Activated T-helper 1 cell treated with anti-CD3 and anti-CD28 coated beads, Interleukin-12 subunit alpha, Interleukin-12 subunit beta, Interleukin-2, Interleukin-4 antibody, amounts not matched to agents 30 ng/mL and 10 ng/mL and 1 ng/mL, durations not matched to agents 14 hours and 24 hours and 36 hours (primary cell): Measurements from ENCODE around the gene SEZ6L2. TPM values are rescaled to one million over a fixed set of nuclear protein-coding genes. Genes with fewer than 3 reads are reported as not detected.

ENCODE experiments used
- DNase-seq: peaks from one replicate; pipeline ENCODE4 v3.0.0; 2021; ENCODE audit warnings: low spot score
- H3K27ac Mint-ChIP-seq: one replicate; pipeline ENCODE4 v1.8.0; 2021; ENCODE audit warnings: mild to moderate bottlenecking, mixed read lengths
- H3K27me3 Mint-ChIP-seq: one replicate; pipeline ENCODE4 v1.8.0; 2022; ENCODE audit warnings: mild to moderate bottlenecking, moderate library complexity, mixed read lengths; ENCODE audit not compliant: insufficient read depth
- H3K36me3 Mint-ChIP-seq: one replicate; pipeline ENCODE4 v1.8.0; 2021; ENCODE audit warnings: low read depth, mixed read lengths
- H3K4me1 Mint-ChIP-seq: one replicate; pipeline ENCODE4 v1.8.0; 2021; ENCODE audit warnings: low read depth, mixed read lengths
- H3K4me3 Mint-ChIP-seq: one replicate; pipeline ENCODE4 v1.8.0; 2021; ENCODE audit warnings: mild to moderate bottlenecking, moderate library complexity, mixed read lengths
- H3K9me3 Mint-ChIP-seq: one replicate; pipeline ENCODE4 v1.8.0; 2021; ENCODE audit warnings: mixed read lengths
- intact Hi-C: fragments of 100-400 bp; cut with micrococcal nuclease; formaldehyde crosslinking; loops from one replicate; pipeline ENCODE4 v1.15.1; 2024
- total RNA-seq: library from RNA; stranded (reverse); gene quantifications from 2 replicates; pipeline ENCODE4 v1.2.3, GENCODE V29; 2022

SEZ6L2 gene
- total RNA-seq, 1 donor from 2014 or later = 0.16 TPM

DNA sequence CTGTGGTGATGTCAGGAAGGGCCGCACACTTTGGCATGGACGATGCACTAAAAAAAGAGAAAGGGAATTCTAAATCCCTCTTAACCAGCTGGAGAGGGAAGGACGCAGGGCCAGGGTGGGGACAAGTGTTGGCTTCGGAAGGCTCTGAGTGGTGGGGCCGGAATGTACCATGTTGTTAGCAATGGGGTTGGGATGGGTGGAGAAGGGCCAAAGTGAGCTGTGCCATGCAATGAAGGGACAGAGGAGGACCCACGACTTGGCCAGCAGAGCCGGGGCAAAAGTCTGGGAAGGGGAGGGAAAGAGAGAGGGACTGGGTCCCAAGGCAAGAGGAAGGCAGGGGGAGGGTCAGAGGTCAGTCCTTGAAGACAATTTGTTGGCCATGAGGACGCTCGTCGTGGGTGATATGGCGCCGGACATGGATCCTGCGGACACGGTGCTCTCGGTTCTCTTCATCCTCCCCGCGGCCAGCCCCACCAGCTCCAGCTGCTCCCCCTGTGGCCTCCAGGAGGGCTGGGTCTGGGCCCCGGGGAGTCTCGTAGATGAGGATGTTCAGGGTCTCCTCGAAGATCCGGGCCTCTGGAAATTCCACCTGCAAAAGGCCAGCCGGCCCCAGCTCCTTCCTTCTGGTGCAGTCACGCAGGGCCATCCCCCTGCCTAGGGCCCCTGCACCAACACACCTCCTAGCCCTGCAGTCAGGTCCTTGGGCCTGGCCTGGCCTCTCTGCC lies 7.3 kb upstream of the SEZ6L2 start:
- Mint-ChIP-seq H3K9me3 (no peaks in the 10 kb centered on the region), H3K27ac (no peak overlapping the region), H3K36me3 (peaks cover 8% of the 10 kb centered on the region), H3K4me3 (no peak overlapping the region), H3K27me3 (peaks cover 4% of the 10 kb centered on the region), H3K4me1 (peaks cover 6% of the 10 kb centered on the region)
- DNase-seq = no peak
- intact Hi-C loops = no loop called here

DNA sequence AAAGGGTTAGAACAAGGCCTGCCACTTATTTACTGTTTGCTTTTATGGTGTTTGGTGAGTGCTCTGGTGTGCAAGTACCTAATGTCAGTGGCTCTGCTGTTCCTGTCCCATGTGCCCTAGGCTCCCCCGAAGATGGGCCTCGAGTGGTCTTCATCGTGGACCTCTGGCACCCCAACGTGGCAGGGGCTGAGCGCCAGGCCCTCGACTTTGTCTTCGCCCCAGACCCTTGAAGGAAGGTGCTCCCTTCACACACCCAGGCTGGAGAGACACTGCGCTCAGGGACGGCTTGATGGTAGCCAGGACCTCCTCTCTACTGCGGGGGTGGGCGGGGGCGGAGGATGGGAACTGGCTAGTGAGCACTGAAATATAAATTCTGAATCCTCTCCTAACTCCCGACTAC lies 6.3 kb upstream of the SEZ6L2 start:
- H3K4me3 Mint-ChIP-seq = no peak overlapping the region
- H3K4me1 Mint-ChIP-seq = peaks cover 10% of the 10 kb centered on the region
- H3K27ac Mint-ChIP-seq = no peak overlapping the region
- H3K36me3 Mint-ChIP-seq = peaks cover 8% of the 10 kb centered on the region
- no peak for DNase-seq
- intact Hi-C loops = no loop called here
- no peaks in the 10 kb centered on the region for H3K9me3 Mint-ChIP-seq
- peaks cover 6% of the 10 kb centered on the region for H3K27me3 Mint-ChIP-seq

DNA sequence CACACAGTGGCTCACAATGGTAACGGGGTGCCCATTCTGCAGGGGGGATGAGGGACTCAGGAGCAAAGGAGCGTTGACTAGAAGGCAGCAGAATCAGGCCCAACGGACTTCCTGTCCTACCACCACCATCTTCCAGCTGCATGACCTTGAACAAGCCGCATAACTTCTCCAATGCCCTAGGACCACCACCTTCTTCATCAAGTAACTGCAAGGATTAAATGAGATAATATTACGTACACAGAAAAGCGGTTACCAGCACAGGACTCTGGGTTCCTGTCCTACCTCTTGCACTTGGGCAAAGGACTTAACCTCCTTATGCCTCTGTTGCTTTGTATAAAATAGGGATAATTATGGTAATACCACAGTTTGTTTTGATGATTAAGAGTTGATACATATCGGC lies 5.6 kb upstream of the SEZ6L2 start:
- intact Hi-C loops = no loop called here
- no peaks in the 10 kb centered on the region for H3K9me3 Mint-ChIP-seq
- peaks cover 10% of the 10 kb centered on the region for H3K36me3 Mint-ChIP-seq
- no peak for DNase-seq
- peaks cover 14% of the 10 kb centered on the region for H3K4me1 Mint-ChIP-seq
- no peak overlapping the region for H3K27ac Mint-ChIP-seq
- H3K4me3 Mint-ChIP-seq = no peak overlapping the region
- H3K27me3 Mint-ChIP-seq = peaks cover 6% of the 10 kb centered on the region

DNA sequence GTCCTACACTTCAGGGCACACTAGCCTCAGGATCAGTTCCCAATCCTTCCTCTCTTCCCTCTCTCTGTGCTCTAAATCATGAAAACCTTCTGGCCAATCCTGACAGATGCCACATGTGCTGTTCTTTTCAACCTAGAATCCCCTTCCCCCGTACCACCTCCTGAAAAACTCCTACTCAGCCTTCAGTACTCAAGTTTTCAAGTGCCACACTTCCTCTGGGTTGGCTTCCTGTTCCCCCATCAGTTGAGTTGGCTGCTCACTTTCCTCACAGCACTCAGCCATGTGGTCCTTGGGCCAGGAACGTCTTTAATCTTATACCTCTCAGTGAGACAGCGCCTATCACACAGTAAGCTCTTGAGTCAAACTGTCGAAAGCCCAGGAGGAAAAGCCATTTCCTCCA lies 4.2 kb upstream of the SEZ6L2 start:
- Mint-ChIP-seq H3K36me3 (peaks cover 5% of the 10 kb centered on the region), H3K9me3 (no peaks in the 10 kb centered on the region), H3K27me3 (peaks cover 11% of the 10 kb centered on the region), H3K27ac (no peak overlapping the region), H3K4me3 (peak overlapping the region; percentile 27), H3K4me1 (peaks cover 14% of the 10 kb centered on the region)
- intact Hi-C loops = no loop called here
- no peak for DNase-seq

DNA sequence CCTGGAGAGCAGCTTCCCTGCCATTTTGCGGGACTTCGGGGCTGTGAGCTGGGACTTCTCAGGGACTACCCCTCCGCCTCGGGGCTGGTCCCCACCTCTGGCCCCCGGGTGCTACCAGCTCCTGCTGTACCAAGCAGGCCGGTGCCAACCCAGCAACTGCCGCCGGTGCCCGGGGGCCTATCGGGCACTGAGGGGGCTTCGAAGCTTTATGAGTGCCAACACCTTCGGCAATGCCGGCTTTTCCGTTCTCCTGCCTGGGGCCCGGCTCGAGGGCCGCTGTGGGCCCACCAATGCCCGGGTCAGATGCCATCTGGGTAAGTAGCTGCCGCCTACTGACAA lies 2.2 kb upstream of the SEZ6L2 start:
- Mint-ChIP-seq H3K4me1 (peaks cover 14% of the 10 kb centered on the region), H3K9me3 (no peaks in the 10 kb centered on the region), H3K27me3 (peaks cover 26% of the 10 kb centered on the region), H3K4me3 (peak overlapping the region; percentile 70), H3K27ac (no peak overlapping the region), H3K36me3 (peaks cover 3% of the 10 kb centered on the region)
- DNase-seq = no peak
- intact Hi-C loops = loop anchor here (2.0 kb wide), 1 partner anchor 81 kb away; the partner anchor contains the start of gene MVP

DNA sequence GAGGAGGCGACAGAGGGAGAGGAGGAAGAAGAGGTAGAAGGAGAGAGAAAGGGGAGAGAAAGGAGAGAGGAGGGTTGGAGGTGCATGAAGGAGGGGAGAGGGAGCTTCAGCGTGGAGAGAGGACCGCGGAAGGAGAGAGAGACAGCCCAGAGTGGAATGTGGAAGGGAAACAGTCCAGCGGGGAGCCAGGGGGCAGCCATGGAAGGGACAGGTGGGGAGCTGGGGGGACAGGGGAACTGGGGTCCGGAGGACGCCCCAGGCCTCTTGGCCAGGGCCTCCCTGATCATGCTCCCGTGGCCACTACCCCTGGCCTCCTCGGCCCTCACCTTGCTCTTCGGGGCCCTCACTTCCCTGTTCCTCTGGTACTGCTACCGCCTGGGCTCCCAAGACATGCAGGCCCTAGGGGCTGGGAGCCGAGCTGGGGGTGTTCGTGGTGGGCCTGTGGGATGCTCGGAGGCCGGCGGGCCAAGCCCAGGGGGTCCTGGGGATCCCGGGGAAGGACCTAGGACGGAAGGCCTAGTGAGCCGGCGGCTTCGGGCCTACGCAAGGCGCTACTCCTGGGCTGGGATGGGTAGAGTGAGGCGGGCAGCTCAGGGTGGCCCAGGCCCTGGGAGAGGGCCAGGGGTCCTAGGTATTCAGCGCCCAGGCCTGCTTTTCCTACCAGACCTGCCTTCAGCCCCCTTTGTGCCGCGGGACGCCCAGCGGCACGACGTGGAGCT lies 1.7 kb upstream of the SEZ6L2 start:
- intact Hi-C loops = loop anchor here (1.0 to 2.0 kb wide), 7 partner anchors 25 to 164 kb away; partner anchors contain the start of genes ALDOA, CDIPT, KCTD13 and MVP
- H3K4me3 Mint-ChIP-seq = peak overlapping the region; percentile 82
- DNase-seq = no peak
- peak overlapping the region; percentile 58 for H3K27ac Mint-ChIP-seq
- peaks cover 1% of the 10 kb centered on the region for H3K36me3 Mint-ChIP-seq
- no peaks in the 10 kb centered on the region for H3K9me3 Mint-ChIP-seq
- H3K4me1 Mint-ChIP-seq = peaks cover 14% of the 10 kb centered on the region
- H3K27me3 Mint-ChIP-seq = peaks cover 29% of the 10 kb centered on the region

DNA sequence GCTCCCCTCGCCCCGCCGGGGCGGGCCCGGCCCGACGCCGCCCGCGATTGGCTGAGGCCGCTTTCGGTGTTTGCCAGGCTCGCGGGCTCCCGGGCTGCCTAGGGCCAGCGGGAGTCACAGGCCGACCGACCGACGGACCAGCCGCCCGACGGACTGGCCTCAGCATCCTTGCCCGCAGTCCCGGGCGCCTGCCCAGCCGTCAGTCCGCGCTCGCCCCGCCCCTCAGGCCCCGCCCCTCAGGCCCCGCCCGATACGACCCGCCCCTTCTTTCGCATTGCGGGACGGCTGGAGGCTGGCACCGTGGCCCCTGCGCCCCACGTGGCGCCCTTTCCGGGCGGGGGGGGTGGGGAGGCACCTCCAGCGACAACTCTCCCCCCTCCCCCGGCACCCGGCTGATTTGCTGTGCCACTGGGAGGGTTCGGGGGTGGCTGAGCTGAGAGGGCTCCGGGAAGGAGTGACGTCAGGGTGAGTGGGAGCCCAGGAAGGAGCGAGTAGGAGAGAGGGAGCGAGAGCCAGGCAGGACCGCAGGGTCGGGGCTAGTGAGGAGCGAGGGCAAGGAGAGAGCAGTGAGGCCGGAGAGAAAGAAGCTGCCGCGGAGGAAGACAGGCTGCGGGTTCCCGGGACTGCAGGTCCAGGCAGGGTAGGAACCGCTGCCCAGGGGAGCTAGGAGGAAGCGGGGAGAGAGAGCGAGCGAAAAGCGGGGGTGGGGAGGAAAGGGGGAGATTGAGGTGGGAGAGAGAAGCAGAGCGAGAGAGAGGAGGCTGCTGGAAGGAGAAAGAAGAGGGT lies 945 bp upstream of the SEZ6L2 start, which contains the start of gene ASPHD1:
ASPHD1 (plus strand) TSS at position 387 of the 786 bp plus-strand sequence. CDS start 484 bp downstream, outside the sequence.
- Mint-ChIP-seq H3K4me1 (peaks cover 14% of the 10 kb centered on the region), H3K36me3 (peaks cover 1% of the 10 kb centered on the region), H3K9me3 (no peaks in the 10 kb centered on the region), H3K4me3 (peak within 1 kb of the TSS; percentile 82), H3K27ac (peak within 1 kb of the TSS; percentile 58), H3K27me3 (peaks cover 32% of the 10 kb centered on the region)
- DNase-seq = no peak
- intact Hi-C loops = loop anchor here (1.0 to 2.0 kb wide), 7 partner anchors 24 to 165 kb away; partner anchors contain the start of genes ALDOA, CDIPT, KCTD13 and MVP

DNA sequence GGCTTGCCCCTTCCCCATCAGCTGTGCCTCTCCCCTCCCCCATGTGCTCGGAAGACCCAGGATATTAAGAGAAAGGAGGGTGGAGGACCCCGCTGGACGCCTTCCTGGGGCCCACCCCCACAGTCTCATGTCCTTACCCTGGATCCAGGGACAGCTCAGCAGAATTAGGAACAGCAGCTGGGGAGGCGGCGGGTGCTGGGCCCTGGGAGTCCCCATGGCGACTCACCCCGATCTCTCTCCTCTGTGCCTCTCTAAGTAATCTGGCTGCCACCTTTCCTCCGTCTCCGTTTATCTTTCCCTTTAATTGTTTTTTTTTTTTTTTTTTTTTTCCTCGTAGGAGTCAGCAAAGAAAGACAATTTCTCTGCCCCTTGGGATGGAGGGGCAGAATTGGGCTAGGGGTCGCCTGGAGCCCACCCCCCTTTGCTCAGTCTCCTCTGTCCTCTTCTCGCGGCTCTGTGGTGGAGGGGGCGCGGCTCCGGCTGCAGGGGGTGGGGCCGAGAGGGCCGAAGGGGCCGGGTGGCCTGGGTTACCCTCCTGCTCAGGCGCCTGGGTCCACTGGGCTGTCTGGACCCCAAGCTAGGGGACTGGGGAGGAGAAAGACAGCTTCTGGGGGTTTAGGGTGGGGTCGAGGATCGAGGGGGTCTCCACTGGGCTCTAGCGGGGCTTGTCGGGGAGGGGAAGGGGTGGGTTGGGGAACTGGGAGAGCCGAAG lies 390 bp downstream of the SEZ6L2 start:
- Mint-ChIP-seq H3K4me3 (peak overlapping the region; percentile 54), H3K4me1 (peaks cover 14% of the 10 kb centered on the region)
- intact Hi-C loops = no loop called here

DNA sequence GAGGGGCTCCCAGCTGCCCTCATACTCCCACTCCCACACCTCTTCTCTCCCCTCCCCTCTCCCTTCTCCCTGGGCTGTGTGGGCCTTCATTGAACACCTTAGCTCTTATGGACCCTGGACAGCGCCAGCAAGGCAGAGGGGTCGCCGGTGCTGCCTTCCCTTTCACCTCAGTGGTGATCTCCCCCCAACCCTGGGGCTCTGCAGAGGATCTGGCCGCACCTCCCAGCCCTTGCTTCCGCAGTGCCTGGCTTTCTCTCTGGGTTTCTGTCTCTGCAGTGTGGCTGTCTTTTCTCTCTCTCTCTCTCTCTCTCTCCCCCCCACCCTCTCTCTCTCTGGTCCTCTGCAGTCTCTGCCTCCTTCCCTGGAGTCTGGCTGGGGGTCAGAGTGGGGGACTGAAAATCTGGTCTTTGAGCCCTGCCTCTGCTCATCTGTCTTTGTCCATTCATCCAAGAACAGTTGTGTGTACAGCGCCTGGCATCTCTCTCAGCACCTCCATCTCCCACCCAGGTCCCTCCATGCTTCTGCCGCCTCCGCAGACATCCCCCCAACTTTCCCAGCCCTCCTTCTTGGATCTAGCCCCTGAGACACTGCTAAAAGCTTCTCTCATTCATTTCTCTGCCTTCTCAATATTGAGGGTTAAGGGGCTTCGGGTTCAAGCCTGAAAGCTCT lies 1.1 kb downstream of the SEZ6L2 start:
- H3K4me1 Mint-ChIP-seq = peaks cover 8% of the 10 kb centered on the region
- no peaks in the 10 kb centered on the region for H3K9me3 Mint-ChIP-seq
- intact Hi-C loops = no loop called here
- H3K27me3 Mint-ChIP-seq = peaks cover 32% of the 10 kb centered on the region
- H3K27ac Mint-ChIP-seq = no peak overlapping the region
- peaks cover 1% of the 10 kb centered on the region for H3K36me3 Mint-ChIP-seq
- peak overlapping the region; percentile 34 for H3K4me3 Mint-ChIP-seq
- DNase-seq = no peak

More for the DNA sequence above, 390 bp downstream of the SEZ6L2 start:
- Mint-ChIP-seq H3K27me3 (peaks cover 32% of the 10 kb centered on the region), H3K36me3 (peaks cover 1% of the 10 kb centered on the region), H3K9me3 (no peaks in the 10 kb centered on the region), H3K27ac (no peak overlapping the region)
- no peak for DNase-seq

DNA sequence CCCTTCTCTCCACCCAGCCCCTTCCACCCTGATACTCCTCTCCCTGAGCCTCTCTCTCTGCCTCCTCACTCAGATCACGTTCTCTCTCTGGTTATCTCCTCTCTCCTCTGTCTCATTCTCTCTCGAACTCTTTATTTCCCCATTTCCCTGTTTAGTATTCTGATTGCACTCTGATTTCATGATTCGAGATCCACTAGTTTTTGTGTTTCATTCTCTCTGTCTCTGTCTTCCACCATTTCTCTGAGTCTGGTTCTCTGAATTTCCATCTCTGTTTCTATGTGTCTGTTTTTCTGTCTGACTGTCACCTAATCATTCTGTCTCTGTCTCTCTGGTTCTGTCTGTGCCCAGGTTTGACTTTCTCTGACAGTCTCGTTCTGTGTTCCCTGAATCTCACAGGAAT lies 2.0 kb downstream of the SEZ6L2 start:
- intact Hi-C loops = no loop called here
- no peak overlapping the region for H3K4me3 Mint-ChIP-seq
- DNase-seq = no peak
- H3K27me3 Mint-ChIP-seq = peaks cover 32% of the 10 kb centered on the region
- no peaks in the 10 kb centered on the region for H3K9me3 Mint-ChIP-seq
- H3K27ac Mint-ChIP-seq = no peak overlapping the region
- peaks cover 7% of the 10 kb centered on the region for H3K4me1 Mint-ChIP-seq
- peaks cover 1% of the 10 kb centered on the region for H3K36me3 Mint-ChIP-seq

DNA sequence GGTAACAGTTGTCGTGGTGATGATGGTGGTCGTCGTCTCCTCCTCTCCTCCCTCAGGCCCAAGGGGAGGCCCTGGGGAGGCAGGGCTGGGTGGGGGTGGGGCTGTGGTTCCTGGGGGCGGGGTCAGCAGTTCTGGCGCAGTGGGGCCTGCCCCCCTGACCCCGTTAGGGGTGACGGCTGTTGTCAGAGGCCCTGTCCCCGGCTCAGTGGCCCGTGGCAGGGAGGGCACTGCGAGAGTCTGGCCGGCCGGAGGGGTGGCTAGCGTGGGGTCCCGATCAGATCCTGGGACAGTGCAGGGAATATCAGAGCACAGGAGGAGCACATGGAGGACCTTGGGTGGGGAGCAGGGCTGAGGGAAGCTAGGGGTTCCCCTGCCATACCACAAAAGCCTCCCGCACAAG lies 2.5 kb downstream of the SEZ6L2 start:
- H3K36me3 Mint-ChIP-seq = peaks cover 1% of the 10 kb centered on the region
- no peaks in the 10 kb centered on the region for H3K9me3 Mint-ChIP-seq
- H3K27ac Mint-ChIP-seq = no peak overlapping the region
- peaks cover 32% of the 10 kb centered on the region for H3K27me3 Mint-ChIP-seq
- intact Hi-C loops = no loop called here
- H3K4me3 Mint-ChIP-seq = no peak overlapping the region
- no peak for DNase-seq
- H3K4me1 Mint-ChIP-seq = peaks cover 7% of the 10 kb centered on the region

DNA sequence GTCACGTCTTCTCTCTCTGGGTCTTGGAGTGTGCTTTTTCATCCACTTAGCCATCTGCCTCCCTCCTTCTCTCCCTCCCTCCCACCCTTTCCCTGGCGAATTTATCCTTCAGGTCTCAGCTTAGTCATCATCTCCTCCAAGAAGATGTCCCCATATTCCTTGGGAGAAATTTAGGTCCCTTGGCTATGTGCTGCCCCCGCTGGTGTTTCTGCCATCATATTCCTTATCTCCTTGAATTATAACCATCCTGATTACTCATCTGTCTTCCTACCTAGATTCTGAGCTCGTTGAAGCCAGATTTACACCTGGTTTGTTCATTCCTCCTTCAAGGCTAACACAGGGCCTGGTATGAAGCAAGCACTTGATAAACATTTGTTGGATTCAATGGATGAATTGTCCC lies 5.0 kb downstream of the SEZ6L2 start:
- H3K27ac Mint-ChIP-seq = no peak overlapping the region
- H3K4me3 Mint-ChIP-seq = no peak overlapping the region
- no peaks in the 10 kb centered on the region for H3K9me3 Mint-ChIP-seq
- no peak for DNase-seq
- no peaks in the 10 kb centered on the region for H3K36me3 Mint-ChIP-seq
- H3K27me3 Mint-ChIP-seq = peaks cover 33% of the 10 kb centered on the region
- intact Hi-C loops = no loop called here
- no peaks in the 10 kb centered on the region for H3K4me1 Mint-ChIP-seq
